GM18951 (cell line): Measurements from ENCODE around the gene FZD8.

Experiments used
- POLR2A ChIP-seq: IDR thresholded peaks from 4 replicates; pipeline ENCODE4 v1.6.1; 2011; ENCODE audit warnings: mild to moderate bottlenecking; ENCODE audit not compliant: insufficient read length, insufficient read depth; ENCODE audit errors: extremely low read depth
- in situ Hi-C: fragments of 300-500 bp; cut with MboI; formaldehyde crosslinking; loops from one replicate; pipeline ENCODE4 v1.12.0; 2022; ENCODE audit warnings: low sequenced_read_pairs, mixed read lengths, inconsistent platforms; ENCODE audit not compliant: unreplicated experiment

The FZD8 gene

DNA sequence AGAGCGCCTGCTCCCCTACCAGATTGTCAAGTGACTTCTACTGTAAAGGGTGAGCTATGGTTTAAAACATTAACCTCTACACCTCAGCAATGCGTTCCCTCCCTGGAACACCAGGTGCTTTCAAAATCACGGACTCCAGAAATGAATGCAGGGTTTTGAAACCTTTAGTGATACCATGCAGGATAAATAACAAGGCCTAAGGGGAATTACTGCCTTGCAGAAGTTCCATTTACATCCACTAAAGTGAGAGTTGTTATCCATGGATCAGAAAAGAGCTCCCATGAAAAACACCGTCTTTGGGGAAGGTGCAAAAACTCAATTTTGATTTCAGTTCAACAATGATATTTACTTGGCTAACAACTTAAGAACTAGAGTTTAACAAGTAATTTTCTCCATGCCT, 4.0 kb downstream of the FZD8 start:
- in situ Hi-C loops = loop anchor here (10.0 kb wide), 1 partner anchor 1247 kb away; no protein-coding TSS in a partner anchor
- no peak for TF ChIP-seq POLR2A

DNA sequence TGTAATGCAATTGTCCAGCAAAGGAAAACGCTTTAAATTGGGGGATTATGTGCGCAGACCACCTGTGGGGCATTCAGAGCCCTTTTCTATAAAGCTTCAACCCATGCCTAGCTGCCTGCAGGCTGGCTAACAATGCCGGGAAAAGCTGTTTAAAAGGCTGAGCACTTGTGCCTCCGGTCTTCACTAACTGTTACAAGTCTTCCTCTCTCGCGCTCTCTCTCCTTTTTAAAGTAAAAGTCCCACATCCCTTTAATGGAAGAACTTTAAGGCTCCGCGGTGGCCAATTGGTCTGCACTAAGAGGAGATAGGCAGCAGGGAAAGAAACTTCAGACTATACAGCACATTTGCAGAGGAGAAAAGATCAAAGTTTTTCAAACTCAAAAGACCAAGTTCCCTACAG, 4.6 kb downstream of the FZD8 start:
- in situ Hi-C loops = loop anchor here (10.0 kb wide), 1 partner anchor 1247 kb away; no protein-coding TSS in a partner anchor
- no peak for TF ChIP-seq POLR2A

DNA sequence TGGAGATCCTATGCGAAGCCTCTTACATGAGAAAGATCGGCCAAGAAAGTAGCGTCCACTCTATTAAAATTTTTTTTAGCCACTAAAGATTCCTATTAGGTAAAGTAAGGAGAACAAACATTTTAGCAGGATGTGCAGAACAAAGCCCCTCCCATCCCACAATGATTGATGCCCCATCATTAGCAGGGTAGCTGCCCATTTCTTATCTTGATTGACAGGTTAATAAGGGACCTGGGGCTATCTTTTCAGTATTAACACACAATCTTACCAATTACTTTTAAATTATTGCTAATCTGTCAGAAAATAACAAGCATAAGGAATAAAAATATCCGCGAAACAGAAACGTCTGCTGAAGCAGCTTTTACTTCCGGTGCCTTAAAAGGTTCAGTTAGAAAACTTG, 5.1 kb downstream of the FZD8 start:
- in situ Hi-C loops = loop anchor here (10.0 kb wide), 1 partner anchor 1248 kb away; no protein-coding TSS in a partner anchor
- no peak for TF ChIP-seq POLR2A

DNA sequence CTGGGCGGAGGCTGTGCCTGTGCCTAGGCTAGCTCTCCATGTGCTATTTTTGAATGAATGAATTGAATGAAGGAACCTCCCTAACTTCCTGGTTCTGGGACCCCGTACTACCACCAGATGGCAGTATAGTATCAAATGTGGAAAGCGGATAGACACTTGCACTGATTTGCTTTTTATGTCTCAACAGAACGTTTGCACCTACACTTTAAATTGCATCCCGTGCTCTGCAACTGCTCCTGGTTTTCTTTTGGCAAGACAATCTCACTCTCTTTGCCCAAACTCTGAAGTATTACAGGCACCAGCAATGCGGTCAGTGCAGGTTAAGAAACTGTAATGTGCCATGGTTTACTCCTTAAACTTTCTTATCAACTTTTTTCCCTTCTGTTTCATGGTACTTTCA, 6.5 kb downstream of the FZD8 start:
- no peak for TF ChIP-seq POLR2A
- in situ Hi-C loops = loop anchor here (10.0 kb wide), 1 partner anchor 1249 kb away; no protein-coding TSS in a partner anchor

DNA sequence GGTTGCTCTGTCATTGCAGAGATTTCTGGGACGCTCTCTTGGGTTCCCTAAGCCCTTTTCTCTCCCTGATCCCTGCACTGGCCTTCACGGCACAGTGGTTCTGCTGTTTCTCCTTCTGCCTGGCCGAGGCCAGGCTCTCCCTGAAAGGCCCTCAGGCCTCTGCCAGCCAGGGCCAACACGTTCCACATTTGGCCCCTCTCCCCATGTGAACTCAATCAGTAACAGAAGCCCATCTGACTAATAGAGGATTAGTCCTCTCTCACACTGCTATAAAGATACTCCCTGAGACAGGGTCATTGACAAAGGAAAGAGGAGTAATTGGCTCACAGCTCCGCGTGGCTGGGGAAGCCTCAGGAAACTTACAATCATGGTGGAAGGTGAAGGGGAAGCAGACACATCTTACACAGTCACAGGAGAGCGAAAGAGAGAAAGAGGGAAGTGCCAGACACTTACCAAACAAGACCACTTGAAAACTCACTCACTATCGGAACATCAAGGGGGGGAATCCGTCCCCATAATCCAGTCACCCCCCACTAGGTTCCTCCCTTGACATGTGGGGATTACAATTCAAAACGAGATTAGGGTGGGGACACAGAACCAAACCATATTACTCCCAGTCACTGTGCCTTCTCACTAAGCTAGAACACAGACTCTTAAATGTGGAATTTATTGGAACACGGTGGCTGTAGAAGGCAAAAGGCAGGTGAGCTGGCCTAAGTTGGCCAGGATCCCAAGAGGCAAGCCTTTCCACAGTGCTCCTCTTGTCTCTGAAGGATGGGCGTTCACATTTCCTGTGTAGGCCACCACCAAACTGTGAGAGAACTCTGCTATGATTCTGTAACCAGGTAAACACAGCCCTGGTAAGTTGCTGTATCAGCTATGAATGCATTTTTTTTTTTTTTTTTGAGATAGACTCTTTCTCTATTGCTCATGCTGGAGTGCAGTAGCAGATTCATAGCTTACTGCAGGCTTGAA, 8.8 kb downstream of the FZD8 start:
- TF ChIP-seq POLR2A = no peak
- in situ Hi-C loops = loop anchor here (10.0 kb wide), 1 partner anchor 1252 kb away; no protein-coding TSS in a partner anchor

DNA sequence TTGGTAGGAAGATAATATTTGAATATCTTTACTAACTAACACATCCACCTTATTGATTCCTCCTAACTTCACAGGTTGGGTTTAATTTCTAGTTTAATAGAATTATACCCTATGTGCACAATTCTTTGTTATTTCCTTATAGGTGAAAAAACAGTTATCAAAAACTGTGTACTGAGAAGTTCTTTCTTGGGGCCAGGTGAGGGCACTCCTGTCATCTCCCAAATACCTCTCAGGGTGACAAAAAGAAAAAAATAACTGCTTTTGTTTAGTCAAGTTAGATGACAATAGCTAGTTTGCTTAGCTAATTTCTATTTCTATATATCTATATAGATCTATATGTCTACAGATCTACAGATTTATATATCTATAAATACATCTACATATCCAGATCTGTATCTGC, 10.1 kb downstream of the FZD8 start:
- TF ChIP-seq POLR2A = no peak
- in situ Hi-C loops = loop anchor here (10.0 kb wide), 1 partner anchor 1253 kb away; no protein-coding TSS in a partner anchor

DNA sequence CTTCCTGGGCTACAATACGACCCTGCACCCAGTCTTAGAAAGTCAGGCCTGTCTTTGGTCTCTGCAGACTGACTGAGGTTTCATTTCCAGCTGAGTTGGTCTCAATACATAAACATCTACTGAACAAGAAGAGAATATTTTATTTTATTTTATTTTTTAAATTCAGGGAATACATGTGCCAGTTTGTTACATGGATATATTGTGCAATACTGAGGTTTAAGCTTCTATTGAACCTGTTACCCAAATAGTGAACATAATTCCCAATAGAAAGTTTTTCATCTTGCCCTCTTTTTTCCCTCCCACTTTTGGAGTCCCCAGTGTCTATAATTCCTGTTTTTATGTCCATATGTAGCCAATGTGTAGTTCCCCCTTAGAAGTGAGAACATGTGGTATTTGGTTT, 10.7 kb downstream of the FZD8 start:
- in situ Hi-C loops = loop anchor here (10.0 kb wide), 1 partner anchor 1253 kb away; no protein-coding TSS in a partner anchor

DNA sequence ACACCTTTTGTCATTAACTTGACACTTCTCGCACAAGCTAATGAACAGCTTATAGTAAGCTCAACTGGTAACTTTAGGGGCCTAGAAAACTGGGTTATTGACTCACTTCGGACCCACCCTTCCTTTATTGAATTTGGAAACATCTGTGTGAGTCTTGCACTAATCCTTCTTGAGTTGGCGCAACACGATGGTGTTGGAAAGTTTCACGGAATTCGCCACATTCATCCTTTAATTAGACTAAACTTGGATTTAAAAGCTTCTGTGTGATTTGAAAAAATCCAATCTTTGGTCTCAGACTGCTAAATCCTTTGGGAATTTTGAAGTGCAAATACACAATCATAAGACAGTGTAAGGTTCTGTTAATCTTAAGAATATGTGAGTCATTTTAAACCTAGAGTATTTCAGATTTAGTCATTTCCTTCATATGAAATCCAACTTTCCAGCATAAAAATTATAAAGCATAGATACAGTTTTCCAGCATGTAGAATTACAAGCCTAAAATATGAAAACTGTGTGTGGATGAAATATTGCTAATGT, 15.1 kb downstream of the FZD8 start:
- no peak for TF ChIP-seq POLR2A
- in situ Hi-C loops = no loop called here

More for the DNA sequence above, 10.7 kb downstream of the FZD8 start:
- no peak for TF ChIP-seq POLR2A

DNA sequence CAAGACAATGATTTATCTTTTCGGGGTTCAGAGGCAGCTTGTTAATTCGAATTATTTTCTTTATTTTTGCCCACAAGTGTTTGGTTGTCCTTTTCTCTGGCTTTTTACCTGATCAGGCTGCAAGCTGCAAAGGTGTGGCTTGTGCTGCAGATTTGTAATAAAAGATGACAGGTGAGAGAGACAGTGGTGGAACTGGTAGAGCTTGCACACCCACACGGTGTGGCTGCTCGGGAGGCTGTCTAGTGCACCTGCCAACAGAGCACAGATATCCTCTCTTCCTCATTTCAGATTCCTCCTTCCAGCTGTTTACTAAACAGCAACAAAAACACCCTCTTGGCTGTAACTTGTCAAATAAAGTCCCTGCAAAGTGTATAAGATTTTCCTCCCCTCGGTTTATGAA, 27.8 kb downstream of the FZD8 start:
- no peak for TF ChIP-seq POLR2A
- in situ Hi-C loops = no loop called here

DNA sequence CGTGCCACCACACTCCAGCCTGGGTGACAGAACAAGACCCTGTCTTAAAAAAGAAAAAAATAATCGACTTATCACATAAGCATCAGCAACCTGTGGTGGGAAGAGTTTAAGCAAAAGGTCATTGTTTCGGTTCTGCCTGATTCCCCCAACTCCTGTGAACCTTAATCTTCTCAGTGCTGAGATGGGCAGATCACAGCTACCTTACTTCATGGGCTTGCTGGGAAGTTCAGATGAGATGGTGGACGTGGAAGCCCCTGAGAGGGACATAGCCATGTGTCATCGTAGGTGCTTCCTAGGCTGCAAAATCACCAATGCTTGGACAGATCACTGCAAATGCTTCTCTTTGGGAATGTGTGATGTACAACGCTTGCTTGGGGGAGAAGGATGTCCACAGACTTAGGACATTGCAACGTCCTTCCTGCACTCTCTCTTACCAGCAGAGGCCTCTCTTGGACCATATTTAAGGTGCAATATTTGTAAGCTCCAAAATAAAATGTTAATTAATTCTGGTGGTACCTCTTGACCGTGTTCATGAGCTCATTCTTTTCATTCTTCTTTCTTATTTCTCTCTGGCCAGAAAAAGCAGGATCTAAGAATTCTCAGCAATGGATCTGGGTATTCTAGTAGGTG, 28.4 kb downstream of the FZD8 start:
- TF ChIP-seq POLR2A = no peak
- in situ Hi-C loops = no loop called here

DNA sequence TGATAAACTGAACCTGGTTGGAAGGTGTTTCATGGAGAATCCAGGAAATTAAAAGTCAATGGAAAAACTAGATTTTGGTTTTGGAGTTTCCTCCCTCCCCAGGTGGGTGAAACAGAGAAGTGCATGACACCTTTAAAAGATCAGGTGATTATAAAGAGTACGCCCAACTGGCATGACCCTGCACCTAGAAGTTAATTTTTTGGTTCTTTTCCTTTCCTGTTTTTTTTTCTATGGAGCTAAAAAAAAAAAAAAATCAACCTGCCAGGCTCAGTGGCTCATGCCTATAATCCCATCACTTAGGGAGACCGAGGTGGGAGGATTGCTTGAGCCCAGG, 29.0 kb downstream of the FZD8 start:
- in situ Hi-C loops = no loop called here

DNA sequence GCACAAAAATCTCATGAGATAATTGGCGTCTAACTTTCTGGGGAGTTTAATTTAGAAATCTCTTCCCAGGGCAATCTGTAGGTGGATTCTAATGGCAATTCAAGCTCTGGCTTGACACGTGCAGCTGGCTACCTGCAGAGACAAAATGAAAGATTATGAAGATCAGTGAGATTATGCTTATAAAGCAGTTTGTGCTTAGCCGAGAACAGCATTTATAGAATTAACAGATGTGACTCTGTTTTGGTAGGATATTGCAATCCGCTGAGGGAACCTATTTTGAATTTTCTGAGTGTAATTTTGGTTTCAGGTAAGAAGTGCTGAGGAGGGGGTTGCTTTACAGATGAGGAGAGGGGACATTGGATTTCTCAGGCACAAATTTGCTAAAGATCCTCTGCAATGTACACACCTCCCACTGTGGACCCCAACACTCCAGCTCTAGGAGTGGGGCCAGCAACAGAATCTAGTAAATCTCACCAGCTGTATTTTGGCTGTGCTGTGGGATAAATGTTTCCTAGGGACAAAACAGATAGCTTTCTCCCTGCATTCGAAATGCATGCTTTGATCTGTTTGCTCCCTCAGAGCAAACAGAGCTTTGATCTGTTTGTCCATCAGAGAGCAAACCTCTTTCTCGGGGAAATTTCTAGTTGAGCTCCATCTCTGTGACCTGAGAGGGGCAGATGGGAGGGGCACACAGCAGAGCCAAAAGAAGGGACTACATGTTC, 29.6 kb downstream of the FZD8 start:
- in situ Hi-C loops = no loop called here
- no peak for TF ChIP-seq POLR2A

More for the DNA sequence above, 29.0 kb downstream of the FZD8 start:
- TF ChIP-seq POLR2A = no peak

DNA sequence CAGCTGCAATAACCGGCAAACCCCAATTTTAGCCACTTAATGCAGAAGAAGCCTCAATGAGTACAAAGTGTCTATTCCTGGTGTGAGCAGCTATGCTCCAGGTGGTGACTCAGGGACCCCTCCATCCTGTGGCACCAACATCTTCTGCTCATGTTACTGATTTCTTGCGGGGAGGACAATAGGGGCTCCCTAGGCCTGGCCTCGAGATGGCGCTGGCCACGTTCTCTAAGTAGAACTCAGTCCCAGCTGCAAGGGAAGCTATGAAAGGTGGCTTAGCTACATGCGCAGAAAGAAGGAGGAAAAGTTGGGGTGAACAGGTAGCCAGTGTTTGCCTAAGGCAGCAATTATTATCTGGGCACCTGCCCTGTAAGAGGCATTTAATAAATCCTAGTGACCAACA, 30.3 kb downstream of the FZD8 start:
- no peak for TF ChIP-seq POLR2A

More for the DNA sequence above, 30.3 kb downstream of the FZD8 start:
- in situ Hi-C loops = no loop called here
